GM18502 (cell line): ENCODE measurements around the gene CLTA.
"Not testable (repeated sequence)": the region's sequence is repeated elsewhere in the genome, so short reads cannot be mapped to it uniquely, and the experiment has no call there.

Experiments used
- ATAC-seq: cut with Tn5 transposase; IDR thresholded peaks from one replicate; pipeline ENCODE4 v1.9.1; 2021; ENCODE audit warnings: mild to moderate bottlenecking; ENCODE audit not compliant: unreplicated experiment, poor library complexity

Gene CLTA

GRCh38 chr9:36180243-36180642, 10.5 kb upstream of the CLTA start:
- ATAC-seq, result not testable (repeated sequence)

DNA sequence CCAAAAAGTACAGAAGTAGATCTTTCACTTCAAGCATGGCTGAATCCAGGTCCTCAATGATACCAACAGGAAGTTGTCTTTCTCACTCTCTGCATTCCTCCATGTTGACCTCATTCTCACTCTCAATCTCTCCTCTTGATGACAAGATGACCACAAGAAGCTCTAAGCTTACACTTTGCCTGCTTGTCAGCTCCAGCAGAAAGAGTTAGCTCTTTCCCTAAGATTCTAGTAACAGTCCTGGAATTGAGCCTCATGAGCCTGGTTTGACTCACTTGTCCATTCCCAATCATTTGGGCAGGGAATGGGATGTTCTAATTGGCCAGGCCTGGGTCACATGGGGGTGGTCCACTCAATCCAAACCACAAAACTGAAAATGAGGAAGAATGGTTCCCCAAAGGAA, 3.3 kb upstream of the CLTA start:
- ATAC-seq, result no peak

DNA sequence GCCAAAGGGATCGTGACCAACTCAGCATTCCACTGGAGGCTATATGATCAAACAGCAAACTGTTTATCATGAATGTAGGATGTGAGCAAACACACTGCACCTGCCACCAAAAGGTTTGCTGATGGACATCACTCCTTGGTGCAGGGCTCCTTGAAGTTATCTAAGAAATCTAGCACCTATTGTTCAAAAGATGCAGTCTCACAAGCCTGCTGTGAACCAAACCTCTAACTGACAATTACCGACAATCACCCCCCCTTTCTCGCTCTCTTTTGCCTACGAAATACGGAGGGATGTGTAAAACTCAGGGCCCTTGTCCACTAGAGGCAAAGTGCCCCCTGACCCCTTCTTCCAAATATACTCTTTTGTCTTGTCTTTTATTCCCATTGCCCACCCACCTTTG, 2.5 kb upstream of the CLTA start:
- no peak for ATAC-seq

- no peak for ATAC-seq
Observed at GRCh38 chr9:36189976-36190375, 745 bp upstream of the CLTA start.

GRCh38 chr9:36191290-36191645, 547 bp downstream of the CLTA start:
- ATAC-seq, result peak; percentile 8

DNA sequence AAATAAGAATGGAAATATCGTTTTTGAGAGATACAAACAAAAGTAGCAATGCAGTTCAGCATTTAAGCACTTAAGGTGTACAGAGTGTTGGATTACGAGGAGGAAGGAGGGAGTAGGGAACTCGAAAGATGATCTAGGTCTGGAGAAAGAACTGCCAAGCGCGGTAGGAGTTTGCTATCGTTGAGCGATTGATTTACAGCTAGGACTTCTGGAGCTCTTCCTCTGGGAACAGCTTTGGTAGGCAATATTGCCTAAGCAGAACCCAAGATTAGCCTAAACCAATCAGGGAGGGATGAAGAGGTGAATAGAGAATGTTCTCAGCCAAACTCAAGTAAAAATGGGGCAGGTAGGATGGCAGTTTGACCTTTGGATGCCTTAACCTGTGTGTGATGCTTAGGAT, 965 bp downstream of the CLTA start:
- ATAC-seq, result no peak

GRCh38 chr9:36192196-36192595, 1.5 kb downstream of the CLTA start:
- ATAC-seq, result no peak

DNA sequence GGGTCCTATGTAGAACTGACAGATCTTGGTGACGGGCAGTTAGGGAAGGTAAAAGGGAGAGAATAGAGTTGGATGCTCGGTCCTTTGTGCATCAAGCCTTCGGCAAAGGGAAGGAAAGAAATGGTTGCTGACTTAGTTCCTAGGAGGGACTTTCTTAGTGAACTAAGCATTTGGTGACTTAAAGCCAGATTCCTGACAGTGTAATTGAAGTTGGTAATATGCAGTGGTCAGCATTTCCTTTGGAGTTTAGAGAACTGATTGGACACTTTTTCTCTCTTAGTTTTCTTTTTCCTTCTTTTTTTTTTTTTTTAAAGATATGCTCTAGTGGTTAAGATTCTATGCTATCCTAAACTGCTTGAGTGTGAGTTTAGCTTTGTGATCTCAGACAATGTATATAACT, 2.3 kb downstream of the CLTA start:
- ATAC-seq, result no peak

- ATAC-seq, result no peak
Observed at GRCh38 chr9:36194326-36195000, 3.7 kb downstream of the CLTA start.

DNA sequence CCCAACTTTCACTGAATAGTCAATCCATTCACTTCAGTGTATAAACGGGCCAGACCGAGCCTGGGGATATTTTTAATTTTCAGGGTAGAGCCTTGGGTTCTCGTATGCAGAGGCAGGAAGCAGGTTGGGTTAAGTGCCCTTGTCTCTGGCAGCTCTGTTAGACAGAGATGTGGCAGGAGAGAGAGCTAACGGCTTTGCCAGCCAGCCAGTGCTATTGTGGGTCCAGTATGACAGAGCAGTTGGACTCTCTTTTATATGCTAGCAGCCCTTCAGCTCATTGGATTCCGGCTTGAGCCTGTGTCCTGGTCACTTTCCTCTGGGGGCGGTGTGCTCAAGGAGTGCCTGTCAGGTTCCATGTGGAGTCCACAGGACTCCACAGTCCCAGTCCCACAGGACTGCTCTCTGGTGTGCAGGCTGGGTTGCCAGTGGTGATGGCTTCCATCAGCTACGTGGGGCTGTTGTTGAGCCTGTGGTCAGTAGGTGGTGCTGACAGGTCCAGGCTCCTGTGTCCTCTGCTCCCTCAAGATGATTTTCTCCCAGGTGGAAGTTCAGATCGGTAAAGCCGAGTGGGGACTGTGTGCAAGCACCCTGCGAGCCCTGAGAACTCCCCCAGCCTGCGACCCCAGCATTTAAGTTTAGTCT, 14.3 kb downstream of the CLTA start:
- no peak for ATAC-seq

GRCh38 chr9:36207016-36207415, 16.3 kb downstream of the CLTA start:
- no peak for ATAC-seq

- no peak for ATAC-seq
Observed at GRCh38 chr9:36207546-36208012, 16.9 kb downstream of the CLTA start.

DNA sequence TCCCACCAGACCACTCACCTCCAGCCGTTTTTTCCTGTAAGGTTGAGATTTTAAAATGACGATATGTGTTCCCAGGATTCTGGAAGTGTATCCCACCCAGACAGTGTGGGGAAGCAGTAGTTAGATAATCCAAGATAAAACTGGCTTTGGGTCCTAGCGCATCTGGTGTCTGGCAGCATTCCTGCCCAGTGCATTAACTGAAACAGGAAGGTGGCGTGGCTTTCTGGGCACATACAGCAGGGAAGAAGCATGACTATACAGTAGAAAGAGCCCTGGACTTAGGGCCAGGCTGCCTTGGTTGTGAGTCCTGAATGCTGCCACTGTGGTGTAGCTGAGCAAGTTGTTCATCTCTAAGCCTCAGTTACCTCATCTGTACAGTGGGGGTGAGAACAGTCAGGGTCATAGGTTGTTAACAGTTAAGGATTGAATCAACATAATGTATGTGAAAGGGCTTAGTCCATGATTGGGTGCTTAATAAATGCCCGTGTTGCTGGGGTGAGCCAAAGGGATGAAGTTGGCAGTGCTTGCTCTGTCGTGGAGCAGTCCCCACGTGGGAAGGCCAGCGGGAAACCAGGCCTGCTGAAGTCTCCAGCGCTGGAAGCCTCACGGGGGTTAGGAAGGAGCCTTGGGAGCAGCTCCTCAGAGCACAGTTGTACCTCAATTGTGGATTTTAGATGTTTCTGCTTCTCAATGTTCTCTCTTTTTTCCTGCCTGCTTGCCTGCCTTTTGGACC, 18.0 kb downstream of the CLTA start:
- ATAC-seq, result no peak

DNA sequence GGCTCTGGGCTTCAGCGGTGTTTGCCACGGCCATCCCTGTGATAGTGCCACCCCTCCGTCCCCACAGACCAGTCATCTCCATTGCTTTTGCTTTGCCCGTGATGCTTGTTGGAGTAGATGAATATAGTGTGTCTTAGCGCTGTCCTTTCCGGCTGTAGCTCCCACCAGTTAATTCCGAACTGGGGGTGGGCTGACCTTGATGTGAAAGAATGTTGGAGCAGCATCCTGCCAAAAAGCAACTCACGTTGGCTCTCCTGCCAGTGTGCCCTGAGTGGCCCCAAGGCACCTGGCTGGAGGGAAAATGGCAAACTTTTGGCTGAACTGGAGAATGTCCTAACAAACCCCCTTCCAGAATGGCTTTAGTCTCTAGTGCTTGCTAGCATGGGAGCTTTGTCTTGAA, 20.0 kb downstream of the CLTA start:
- no peak for ATAC-seq

DNA sequence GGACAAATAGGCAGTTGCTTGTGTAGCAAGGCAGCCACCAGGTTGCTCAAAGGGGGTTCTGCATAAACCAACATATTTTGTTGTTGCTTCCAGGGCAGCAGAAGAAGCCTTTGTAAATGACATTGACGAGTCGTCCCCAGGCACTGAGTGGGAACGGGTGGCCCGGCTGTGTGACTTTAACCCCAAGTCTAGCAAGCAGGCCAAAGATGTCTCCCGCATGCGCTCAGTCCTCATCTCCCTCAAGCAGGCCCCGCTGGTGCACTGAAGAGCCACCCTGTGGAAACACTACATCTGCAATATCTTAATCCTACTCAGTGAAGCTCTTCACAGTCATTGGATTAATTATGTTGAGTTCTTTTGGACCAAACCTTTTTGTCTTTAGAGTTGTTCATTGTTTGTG, 20.8 kb downstream of the CLTA start:
- no peak for ATAC-seq

DNA sequence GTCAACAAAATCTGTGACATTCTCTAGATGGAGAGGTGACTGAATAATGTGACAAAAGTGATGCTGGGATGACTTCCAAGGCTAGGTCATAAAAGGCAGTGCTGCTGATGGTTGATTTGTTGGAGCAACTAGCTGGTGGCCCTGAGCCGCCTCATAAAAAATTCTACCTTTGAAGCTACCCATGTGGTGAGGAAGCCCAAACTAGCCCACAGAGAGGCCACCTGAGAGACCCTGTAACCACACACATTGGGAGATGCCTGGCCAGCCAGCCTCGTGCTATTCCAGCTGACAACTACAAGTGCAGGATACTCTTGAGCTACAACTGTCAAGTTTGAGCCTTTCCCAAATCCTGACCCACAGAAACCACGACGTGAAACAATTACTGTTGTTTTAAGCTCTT, 22.7 kb downstream of the CLTA start:
- no peak for ATAC-seq

- ATAC-seq, result no peak
Observed at GRCh38 chr9:36213989-36214388, 23.3 kb downstream of the CLTA start.

DNA sequence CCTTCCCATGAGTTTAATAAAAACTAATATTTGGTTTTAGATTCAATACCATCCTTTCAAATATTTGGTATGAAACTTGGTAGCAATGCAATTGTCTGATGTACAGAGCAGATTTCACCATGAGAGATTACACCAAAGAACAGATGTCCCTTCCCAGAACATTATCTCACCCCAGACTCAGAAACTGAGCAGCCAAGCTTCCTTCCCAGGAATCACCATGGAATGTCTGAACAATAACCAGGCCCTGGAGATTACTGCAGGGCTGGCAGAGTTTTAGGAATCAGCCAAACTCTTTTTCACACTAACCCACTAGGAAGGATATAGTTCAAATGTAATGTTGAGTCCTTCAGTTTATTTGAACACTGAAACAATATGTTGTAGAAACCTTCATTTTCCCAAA, 23.9 kb downstream of the CLTA start:
- no peak for ATAC-seq

GRCh38 chr9:36217256-36217968, 26.7 kb downstream of the CLTA start:
- ATAC-seq, result no peak

GRCh38 chr9:36218011-36218410, 27.3 kb downstream of the CLTA start:
- no peak for ATAC-seq

- no peak for ATAC-seq
Observed at GRCh38 chr9:36218411-36218901, 27.7 kb downstream of the CLTA start.
